BE2C (cell line): ENCODE measurements around the gene TGFBR1.

Experiments used
- DNase-seq: peaks from one replicate; pipeline ENCODE4 v3.0.0-alpha.2; 2020
- H3K27me3 ChIP-seq: fragments of 250-450 bp; sonication (Bioruptor Pico); 2 replicates; pipeline ENCODE4 v1.5.1; 2020; ENCODE audit warnings: mild to moderate bottlenecking
- H3K36me3 ChIP-seq: fragments of 250-450 bp; sonication (Bioruptor Pico); 2 replicates; pipeline ENCODE4 v1.5.1; 2020; ENCODE audit warnings: mild to moderate bottlenecking
- H3K4me1 ChIP-seq: fragments of 250-450 bp; sonication (Bioruptor Pico); 2 replicates; pipeline ENCODE4 v1.5.1; 2020
- H3K4me3 ChIP-seq: 2 replicates; pipeline ENCODE4 v1.5.1; 2011; ENCODE audit warnings: low read depth, low read length
- H3K9me3 ChIP-seq: fragments of 250-450 bp; sonication (Bioruptor Pico); 2 replicates; pipeline ENCODE4 v1.5.1; 2020
- TF ChIP-seq, protein P1 (sequence below): IDR thresholded peaks from 2 replicates; pipeline ENCODE4 v1.5.1; 2012; ENCODE audit warnings: mild to moderate bottlenecking, low read depth, low read length

TGFBR1 gene

GRCh38 chr9:99058964-99059921 is 45.7 kb upstream of the TGFBR1 start:
- Histone ChIP-seq H3K9me3 (no peaks in the 10 kb centered on the region), H3K4me3 (no peak overlapping the region), H3K4me1 (no peaks in the 10 kb centered on the region), H3K36me3 (no peaks in the 10 kb centered on the region), H3K27me3 (peaks cover 18% of the 10 kb centered on the region; the same call in 1 of the 2 replicates)
- TF ChIP-seq, protein P1, sequence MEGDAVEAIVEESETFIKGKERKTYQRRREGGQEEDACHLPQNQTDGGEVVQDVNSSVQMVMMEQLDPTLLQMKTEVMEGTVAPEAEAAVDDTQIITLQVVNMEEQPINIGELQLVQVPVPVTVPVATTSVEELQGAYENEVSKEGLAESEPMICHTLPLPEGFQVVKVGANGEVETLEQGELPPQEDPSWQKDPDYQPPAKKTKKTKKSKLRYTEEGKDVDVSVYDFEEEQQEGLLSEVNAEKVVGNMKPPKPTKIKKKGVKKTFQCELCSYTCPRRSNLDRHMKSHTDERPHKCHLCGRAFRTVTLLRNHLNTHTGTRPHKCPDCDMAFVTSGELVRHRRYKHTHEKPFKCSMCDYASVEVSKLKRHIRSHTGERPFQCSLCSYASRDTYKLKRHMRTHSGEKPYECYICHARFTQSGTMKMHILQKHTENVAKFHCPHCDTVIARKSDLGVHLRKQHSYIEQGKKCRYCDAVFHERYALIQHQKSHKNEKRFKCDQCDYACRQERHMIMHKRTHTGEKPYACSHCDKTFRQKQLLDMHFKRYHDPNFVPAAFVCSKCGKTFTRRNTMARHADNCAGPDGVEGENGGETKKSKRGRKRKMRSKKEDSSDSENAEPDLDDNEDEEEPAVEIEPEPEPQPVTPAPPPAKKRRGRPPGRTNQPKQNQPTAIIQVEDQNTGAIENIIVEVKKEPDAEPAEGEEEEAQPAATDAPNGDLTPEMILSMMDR: no peak
- DNase-seq: no peak

DNA sequence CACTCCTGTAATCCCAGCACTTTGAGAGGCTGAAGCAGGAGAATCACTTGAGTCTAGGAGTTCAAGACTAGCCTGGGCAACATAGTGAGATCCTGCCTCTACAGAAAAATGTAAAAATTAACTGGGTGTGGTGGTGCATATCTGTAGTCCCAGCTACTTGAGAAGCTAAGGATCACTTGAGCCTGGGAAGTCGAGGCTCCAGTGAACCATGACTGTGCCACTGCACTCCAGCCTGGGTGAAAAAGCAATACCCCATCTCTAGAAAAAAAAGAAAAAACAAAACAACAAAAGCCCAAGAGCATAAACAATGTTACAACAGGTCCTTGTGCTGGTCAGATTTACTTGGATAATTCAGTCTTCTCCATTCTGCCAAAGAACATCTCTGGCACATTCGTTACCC is 44.3 kb upstream of the TGFBR1 start:
- Histone ChIP-seq H3K36me3 (no peaks in the 10 kb centered on the region), H3K4me3 (no peak overlapping the region), H3K27me3 (peaks cover 18% of the 10 kb centered on the region; the same call in 1 of the 2 replicates), H3K9me3 (no peaks in the 10 kb centered on the region), H3K4me1 (no peaks in the 10 kb centered on the region)
- TF ChIP-seq, protein P1: no peak
- no peak for DNase-seq

- no peak for DNase-seq
- TF ChIP-seq, protein P1: no peak
- Histone ChIP-seq H3K36me3 (no peaks in the 10 kb centered on the region), H3K9me3 (no peaks in the 10 kb centered on the region), H3K4me1 (no peaks in the 10 kb centered on the region), H3K27me3 (peaks cover 15% of the 10 kb centered on the region; the same call in 1 of the 2 replicates), H3K4me3 (no peak overlapping the region)
These were observed 42.4 kb upstream of the TGFBR1 start for GRCh38 chr9:99062549-99062948.

DNA sequence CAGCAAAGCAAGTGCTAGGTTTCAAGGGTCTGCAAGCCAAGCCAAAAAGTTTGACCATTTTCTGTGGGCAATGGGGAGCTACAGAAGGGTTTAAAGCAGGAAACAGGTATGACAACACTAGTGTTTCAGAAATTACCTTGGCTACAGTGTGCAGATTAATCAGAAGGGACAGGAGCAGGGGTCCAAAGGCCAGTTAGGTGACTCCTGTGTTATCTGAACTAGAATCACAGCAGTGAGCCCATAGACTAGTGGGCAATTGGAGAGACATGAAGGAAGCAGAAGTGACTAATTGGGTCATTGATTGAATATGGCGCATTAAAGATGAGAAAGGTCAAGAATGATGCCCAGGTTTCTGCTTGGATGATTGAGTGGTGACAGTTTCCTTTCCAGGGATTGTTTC is 41.4 kb upstream of the TGFBR1 start:
- Histone ChIP-seq H3K27me3 (peaks cover 9% of the 10 kb centered on the region; the same call in 1 of the 2 replicates), H3K36me3 (no peaks in the 10 kb centered on the region), H3K4me1 (no peaks in the 10 kb centered on the region), H3K4me3 (no peak overlapping the region), H3K9me3 (no peaks in the 10 kb centered on the region)
- TF ChIP-seq, protein P1: no peak
- DNase-seq: no peak

DNA sequence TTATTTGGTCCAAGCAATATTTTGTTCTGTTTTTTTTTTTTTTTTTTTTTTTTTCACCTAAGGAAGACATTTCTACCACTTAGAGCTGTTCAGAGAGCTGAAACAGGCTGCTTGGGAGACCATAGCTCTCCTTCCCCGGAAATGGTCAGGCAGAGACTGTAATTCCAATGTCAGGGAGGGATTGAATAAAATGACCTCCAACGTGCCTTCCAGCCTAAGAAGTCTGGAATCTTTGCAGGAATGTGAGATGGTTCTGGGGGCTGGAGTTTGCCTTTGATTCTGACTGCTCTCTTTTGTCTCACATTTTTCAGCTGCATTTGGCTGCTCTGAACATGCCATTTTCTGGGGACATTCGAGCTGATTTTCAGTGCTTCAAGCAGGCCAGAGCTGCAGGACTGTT is 38.3 kb upstream of the TGFBR1 start:
- H3K4me1 ChIP-seq: no peaks in the 10 kb centered on the region
- no peaks in the 10 kb centered on the region for H3K36me3 ChIP-seq
- TF ChIP-seq, protein P1: no peak
- no peaks in the 10 kb centered on the region for H3K9me3 ChIP-seq
- DNase-seq: no peak
- H3K27me3 ChIP-seq: peaks cover 6% of the 10 kb centered on the region; the same call in 1 of the 2 replicates
- H3K4me3 ChIP-seq: no peak overlapping the region

GRCh38 chr9:99069075-99069474 is 35.8 kb upstream of the TGFBR1 start:
- H3K4me3 ChIP-seq: no peak overlapping the region
- no peak for DNase-seq
- H3K27me3 ChIP-seq: no peaks in the 10 kb centered on the region
- H3K9me3 ChIP-seq: no peaks in the 10 kb centered on the region
- no peaks in the 10 kb centered on the region for H3K36me3 ChIP-seq
- no peaks in the 10 kb centered on the region for H3K4me1 ChIP-seq
- TF ChIP-seq, protein P1: no peak
